ENCODE measurements around the gene CCT6A.
"Not testable (repeated sequence)": the region's sequence is repeated elsewhere in the genome, so short reads cannot be mapped to it uniquely, and the experiment has no call there.

The CCT6A gene, protein sequence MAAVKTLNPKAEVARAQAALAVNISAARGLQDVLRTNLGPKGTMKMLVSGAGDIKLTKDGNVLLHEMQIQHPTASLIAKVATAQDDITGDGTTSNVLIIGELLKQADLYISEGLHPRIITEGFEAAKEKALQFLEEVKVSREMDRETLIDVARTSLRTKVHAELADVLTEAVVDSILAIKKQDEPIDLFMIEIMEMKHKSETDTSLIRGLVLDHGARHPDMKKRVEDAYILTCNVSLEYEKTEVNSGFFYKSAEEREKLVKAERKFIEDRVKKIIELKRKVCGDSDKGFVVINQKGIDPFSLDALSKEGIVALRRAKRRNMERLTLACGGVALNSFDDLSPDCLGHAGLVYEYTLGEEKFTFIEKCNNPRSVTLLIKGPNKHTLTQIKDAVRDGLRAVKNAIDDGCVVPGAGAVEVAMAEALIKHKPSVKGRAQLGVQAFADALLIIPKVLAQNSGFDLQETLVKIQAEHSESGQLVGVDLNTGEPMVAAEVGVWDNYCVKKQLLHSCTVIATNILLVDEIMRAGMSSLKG

DNA sequence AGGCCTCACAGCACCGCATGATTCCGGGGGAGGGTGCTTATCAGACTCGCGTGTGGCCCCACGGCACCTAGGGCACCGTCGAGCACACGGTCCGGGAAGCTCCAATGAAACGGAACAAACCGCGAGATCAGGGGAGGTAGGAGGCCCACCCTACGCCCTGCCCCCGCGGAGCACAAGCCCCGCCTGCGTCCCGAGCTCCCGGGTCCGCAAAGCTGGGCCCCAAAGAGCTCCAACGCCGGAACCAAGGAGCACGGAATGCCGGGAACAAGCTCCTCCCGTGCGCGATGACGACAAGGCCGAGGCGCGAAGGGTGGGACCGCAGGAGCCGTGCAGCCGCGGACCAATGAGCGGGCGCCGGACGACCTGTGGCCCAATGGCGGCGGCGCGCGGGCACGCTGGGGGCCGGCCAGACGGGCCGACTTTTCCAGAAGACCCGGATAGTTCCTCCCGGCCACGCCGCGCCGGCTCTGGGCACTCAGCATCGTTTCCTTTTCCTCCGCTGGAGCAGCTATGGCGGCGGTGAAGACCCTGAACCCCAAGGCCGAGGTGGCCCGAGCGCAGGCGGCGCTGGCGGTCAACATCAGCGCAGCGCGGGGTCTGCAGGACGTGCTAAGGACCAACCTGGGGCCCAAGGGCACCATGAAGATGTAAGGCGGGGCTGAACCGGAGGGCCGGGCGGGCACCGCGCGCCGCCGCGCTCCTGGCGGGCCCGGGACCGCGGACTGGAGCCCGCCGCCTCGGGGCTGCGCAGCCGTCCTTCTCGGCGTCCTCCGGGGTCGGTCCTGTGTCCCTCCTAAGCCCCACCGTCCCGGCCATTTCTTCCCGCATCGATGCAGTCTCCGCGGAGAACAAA is at the start of gene CCT6A, which contains the start of gene PSPH:
Gene CCT6A (plus strand): TSS at position 427 of the 853 bp plus-strand sequence. CDS start 84 bp downstream, at position 511.
Gene PSPH (minus strand): TSS at position 106 of the 853 bp plus-strand sequence. CDS start 30,232 bp downstream, outside the sequence.
- peak; percentile 99 for DNase-seq

DNA sequence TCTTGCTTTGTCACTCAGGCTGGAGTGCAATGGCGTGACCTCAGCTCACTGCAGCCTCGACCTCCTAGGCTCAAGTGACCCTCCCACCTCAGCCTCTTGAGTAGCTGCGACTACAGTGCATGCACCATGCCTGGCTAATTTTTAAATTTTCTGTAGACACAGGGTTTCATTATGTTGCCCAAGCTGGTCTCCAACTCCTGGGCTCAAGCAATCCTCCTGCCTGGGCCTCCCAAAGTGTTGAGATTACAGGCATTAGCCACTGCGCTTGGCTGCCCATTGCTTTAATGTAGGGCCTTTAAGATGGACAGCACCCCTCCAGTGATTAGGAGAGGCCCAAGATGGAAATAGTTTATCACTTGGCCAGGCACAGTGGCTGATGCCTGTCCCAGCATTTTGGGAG is 47.8 kb upstream of the CCT6A start:
- no peak for DNase-seq

DNA sequence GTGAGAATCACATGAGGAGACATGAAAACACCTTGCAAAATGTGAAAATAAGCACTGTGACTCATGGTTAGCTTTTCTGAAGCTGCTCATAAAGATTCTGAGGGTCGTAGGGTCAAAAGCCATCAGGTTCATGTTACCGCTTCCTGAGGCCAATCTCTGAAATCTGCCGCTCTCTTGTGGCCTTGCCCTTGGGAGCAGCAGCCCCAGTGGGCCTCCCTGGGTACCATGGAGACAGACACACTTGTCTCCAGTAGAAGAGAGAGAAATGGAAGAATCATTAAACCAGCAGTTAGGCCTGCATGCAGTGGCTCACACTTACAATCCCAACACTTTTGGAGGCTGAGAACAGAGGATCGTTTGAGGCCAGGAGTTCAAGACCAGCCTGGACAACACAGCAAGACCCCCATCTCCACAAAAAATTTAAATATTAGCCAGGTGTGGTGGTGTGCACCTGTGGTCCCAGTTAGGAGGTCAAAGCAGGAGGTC is 44.4 kb upstream of the CCT6A start:
- DNase-seq: no peak

DNA sequence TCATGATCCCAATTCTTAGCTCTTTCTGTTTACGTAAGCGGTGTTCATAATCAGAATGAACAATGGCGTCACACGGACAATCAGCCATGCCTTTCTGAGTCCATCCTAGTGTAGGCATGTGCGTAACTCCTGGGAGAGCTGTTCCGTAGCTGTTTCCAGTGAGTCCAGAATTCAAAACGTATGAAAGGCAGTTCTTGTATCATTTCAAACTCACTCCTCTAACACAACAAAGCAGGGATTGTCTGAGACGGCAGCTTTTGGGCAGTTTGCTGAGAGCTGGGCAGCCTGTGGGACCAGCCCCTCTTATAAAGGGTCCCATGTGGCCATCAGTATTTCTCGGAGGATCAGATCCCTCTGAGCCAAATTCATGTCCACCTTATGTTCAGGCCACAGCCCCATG is 43.7 kb upstream of the CCT6A start:
- DNase-seq: no peak

DNA sequence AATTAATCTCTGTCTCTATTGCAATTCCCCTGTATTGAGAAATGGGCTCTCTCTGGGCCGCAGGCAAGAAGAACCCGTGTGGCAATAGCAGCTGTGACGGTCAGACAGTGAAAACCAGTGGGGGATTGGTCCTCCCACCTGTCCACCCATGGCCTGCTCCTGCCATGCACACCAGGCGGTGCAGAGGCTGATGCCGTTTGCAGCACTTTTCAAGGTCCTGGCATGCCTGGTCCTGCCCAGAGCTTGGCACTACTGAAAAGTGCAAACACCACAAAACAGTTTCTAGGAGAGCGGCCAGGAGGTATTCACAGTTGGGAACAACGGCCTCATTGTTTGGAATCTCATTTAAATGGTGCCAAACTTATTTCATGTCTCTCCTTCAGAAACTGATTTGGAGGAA is 41.9 kb upstream of the CCT6A start:
- DNase-seq: peak; percentile 27

DNA sequence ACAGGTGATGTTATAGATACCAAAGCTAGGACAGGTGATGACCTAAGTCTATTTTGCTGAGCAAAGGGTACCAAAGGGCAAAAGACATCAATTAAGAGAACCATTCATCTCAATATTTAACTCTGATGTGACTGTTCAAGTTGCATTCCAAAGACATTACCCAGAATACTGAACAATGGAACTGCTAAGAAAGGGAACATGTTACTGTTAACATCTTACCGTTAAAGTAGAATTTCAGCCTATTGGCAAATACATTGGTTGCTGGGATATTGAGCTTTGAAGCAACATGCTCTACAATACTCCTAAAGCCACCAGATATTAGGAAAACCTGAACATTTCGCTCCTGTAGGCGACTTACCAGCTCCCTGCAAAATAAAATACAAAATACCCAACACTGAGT is 34.5 kb upstream of the CCT6A start:
- DNase-seq: not testable (repeated sequence)

DNA sequence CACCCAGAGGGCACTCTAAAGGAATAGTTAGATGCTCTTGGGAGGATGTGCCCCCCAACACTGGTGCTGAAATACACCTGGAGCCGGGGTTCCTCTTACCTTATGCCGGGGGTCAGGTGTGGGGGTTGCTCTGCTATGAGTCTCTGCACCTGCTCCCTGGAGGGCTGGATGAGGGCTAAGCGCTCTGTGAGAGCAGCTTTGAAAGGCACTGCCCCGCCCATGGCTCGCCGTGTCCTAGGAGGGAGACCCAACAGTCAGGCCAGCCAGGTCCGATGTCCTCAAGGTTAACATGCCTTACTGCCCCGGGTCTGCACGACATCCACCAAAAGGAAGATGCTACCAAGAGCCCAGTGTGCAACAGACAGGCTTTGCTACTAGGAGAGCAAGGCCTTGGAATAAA is 32.1 kb upstream of the CCT6A start:
- DNase-seq: no peak

DNA sequence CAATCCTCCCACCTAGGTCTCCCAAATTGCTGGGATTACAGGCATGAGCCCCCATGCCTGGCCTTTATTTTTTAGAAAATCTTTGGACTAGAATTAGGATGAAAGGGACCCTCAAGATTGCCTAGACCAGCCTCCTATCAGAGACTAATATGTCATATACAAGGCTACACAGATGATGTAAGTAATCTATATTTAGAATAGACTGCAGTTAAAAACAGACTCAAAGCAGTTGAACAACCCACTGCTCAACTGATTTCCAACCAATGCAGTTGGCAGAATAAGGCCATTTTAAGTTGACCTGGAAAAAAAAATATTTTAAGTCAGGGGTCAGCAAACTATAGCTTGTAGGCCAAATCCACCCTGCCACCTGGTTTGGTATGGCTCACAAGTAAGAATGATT is 28.1 kb upstream of the CCT6A start:
- DNase-seq: no peak

DNA sequence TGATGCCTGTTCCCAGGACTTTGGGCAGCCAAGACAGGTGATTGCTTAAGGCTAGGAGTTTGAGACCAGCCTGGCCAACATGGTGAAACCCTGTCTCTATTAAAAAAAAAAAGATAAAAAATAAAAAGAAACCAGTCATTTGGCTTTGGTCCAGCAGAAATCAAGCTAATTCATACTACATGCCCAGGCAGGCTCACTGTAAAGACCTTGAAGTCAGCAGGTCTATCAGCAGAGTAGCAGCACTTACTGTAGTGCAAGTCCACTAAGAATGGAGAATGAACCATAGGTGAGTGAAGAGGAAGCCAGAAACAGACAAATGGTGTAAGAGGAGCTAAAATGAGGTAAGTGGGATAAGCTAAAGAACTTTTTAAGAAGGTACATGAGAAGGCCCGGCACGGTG is 25.0 kb upstream of the CCT6A start:
- no peak for DNase-seq

DNA sequence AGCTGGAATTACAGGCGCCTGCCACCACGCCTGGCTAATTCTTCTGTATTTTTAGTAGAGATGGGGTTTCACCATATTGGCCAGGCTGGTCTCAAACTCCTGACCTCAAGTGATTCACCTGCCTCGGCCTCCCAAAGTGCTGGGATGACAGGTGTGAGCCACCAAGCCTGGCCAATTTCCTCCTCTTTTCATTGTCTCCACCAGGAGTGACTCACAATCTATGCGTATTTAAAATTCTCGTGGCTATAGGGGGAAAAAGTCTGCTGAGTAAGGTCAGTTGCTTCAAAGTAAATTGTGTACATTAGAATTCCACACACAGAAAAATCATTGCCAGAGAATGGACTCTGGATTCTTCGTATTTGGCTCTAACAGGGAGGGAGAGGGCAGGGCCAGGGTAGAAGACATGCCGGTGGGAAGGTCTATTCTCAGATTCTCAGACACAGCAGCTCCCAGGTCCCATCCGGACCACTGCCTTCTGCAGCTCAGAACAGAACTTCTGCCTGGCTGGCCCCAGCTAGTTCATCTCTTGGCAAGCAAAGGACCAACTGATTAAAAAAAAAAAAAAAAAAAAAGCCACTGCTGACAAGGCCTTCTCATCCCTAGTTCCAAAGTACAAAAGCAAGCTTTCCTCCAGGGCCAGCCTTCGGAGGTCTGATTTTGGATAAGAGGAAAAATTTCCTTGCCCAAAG is 22.5 kb upstream of the CCT6A start:
- DNase-seq: no peak

DNA sequence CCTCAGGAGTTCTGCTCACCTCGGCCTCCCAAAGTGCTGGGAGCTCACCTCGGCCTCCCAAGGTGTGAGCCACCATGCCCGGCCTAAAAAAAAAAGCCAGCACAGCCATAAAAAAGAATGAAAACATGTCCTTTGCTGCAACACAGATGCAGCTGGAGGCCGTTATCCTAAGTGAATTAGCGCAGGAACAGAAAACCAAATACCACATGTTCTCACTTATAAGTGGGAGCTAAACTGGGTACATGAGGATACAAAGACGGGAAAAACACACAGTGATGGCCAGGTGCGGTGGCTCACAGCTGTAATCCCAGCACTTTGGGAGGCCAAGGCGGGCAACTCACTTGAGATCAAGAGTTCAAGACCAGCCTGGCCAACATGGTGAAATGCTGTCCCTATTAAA is 21.2 kb upstream of the CCT6A start:
- DNase-seq: no peak

DNA sequence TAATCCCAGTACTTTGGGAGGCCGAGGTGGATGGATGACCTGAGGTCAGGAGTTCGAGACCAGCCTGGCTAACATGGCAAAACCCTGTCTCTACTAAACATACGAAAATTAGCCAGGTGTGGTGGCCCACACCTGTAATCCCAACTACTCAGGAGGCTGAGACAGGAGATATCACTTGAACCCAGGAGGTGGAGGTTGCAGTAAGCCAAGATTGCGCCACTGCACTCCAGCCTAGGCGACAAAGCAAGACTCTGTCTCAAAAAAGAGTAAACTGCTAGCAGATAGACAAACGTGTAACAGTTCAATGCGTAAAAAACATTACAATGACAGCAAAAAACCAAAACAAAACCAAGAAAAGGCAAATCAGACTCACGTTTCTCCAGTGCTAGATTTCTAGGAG is 20.0 kb upstream of the CCT6A start:
- DNase-seq: not testable (repeated sequence)

DNA sequence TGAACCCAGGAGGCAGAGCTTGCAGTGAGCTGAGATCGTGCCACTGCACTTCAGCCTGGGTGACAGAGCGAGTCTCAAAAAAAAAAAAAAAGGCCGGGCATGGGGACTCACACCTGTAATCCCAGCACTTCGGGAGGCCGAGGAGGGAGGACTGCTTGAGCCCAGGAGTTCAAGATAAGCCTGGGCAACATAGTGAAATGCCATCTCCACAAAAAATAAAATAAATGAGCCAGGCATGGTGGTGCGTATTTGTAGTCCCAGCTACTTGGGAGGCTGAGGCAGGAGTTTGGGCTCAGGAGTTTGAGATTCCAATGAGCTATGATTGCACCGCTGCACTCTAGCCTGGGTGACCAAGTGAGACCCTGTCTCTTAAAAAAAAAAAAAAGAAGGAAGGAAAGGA is 19.0 kb upstream of the CCT6A start:
- DNase-seq: not testable (repeated sequence)

DNA sequence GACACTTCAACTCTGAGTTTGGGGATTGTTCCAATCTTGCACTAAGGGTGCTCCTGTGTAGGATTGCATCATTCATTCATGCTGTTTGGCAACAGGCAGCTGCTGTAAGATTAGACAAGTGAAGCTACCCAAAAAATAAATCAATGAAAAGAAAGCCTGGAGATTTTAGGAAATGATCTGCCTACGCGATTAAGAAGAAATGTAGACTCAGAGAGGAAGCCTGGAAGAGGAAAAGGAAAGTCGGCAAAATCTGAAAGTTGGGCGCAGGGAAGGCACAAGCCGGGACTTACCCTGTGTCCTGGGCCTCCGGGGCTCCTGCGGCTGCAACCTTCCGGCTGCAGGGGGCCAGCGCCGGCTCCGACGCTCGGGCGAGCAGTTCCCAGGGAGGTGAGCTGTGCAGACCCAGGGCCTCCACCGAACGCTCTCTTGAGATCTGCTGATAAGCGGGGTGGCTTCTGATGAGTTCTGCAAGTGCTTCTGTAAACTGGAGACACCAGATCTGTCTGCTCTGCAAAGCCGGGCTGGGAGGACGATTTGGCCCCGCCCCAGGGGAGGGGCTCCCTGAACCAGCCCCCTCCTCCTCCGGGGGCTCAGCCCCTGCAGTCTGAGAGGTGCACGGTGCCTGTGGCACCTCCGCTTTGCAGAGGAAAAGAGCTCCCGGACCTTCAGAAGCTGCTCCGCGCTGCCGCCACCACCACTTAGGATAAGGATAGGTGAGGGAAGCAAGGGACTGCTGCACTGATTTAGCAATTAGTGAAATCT is 17.7 kb upstream of the CCT6A start:
- peak; percentile 81 for DNase-seq

DNA sequence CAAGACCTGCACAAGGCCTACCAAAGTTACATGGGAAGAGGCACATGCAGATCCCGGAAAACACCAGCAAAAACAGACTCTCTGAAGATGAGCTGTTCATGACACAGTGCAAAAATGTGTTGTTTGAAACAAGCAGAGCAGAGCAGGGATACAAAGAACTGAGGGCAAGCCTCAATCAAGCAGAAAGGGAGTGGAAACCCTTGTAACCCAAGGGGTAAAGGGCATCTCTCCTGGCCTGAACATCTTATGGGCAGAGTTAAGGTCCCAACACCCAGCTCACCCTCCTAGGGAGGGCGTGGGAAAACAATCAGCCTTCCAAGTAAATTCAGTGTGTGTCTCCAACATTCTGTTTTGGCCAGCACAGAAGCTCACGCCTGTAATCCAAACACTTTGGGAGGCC is 10.8 kb upstream of the CCT6A start:
- DNase-seq: no peak

DNA sequence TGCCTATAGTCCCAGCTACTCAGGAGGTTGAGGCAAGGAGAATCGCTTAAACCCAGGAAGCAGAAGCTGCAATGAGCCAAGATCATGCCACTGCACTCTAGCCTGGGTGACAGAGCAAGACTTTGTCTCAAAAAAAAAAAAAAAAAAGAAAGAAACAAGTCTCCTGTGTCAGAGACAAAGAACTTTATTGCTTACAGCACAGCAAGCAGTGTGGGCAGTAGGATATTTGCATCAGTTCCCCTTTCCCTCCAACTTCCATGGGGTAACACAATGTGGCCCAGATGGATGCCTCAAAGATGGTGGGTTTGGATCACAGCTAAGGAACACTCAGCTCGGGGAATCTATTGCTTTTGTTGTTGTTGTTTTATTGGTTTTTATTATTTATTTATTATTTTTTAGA is 5.8 kb upstream of the CCT6A start:
- DNase-seq: not testable (repeated sequence)

DNA sequence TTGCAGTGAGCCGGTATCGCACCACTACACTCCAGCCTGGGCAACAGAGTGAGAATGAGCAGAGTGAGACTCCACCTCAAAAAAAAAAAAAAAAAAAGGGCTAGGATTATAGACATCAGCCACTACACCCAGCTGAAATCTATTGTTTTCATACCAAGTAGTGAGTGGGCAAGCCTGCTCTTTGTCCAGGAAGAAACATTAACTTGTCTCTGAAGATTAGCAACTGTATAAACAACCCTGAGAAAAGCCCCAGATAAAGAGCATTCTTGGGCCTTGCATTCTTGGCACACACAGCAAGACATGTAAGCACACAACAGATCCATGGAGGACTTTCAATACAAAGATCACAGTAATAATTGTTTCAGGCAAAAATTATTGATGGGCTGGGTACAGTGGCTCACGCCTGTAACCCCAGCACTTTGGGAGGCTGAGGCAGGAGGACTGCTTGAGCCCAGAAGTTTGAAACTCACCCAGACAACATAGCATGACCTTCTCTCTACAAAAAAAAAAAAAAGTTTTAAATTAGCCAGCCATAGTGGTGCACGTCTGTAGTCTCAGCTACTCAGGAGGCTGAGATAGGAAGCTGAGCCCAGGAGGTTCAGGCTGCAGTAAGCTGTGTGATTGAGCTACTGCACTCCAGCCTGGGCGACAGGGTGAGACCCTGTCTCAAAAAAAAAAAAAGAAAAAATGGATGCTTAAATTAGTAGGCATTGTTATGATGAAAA is 4.7 kb upstream of the CCT6A start:
- DNase-seq: no peak

DNA sequence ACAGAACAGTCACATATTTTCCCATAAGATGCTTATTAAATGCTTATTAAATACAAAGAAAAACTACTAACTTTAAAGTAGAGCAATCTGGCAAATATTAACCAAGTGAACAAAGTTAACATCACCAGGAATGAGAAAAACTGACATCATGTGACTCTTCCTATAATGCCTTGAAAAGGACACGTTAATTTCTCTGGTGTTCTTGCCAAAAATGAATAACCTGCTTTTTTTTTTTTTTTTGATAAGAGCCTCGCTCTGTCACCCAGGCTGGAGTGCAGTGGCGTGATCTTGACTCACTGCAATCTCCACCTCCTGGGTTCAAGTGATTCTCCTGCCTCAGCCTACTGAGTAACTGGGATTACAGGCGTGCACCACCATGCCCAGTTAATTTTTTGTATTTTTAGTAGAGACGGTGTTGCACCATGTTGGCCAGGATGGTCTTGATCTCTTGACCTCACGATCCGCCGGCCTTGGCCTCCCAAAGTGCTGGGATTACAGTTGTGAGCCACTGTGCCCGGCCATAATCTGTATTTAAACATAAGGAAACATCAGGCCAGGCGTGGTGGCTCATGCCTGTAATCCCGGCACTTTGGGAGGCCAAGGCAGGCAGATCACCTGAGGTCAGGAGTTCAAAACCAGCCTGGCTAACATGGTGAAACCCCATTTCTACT is 4.0 kb upstream of the CCT6A start:
- not testable (repeated sequence) for DNase-seq

DNA sequence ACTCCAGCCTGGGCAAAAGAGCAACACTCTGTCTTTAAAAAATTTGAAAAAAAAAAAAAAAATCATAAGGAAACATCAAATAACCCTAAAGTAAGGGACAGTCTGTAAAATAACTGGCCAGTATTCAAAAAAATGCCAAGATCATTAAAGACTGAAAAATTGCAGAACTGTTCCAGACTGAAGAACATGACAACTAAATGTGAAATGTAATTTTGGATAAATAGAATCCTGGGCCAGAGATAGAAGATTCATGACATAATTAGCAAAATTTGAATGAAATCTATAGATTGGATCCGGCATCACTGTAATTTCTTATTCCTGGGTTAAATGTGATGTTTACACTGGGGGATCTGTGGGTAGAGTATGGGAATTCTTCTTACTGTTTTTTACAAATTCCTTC is 3.3 kb upstream of the CCT6A start:
- no peak for DNase-seq

DNA sequence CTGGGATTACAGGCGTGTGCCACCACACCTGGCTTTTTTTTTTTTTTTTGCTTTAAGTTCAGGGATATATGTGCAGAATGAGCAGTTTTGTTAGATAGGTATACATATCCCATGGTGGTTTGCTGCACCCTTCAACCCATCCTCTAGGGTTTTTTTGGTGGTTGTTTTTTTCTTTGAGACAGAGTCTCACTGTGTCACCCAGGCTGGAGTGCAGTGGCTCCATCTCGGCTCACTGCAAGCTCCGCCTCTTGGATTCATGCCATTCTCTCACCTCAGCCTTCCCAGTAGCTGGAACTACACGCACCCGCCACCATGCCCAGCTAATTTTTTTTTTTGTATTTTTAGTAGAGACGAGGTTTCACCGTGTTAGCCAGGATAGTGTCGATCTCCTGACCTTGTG is 2.8 kb upstream of the CCT6A start:
- DNase-seq: not testable (repeated sequence)

DNA sequence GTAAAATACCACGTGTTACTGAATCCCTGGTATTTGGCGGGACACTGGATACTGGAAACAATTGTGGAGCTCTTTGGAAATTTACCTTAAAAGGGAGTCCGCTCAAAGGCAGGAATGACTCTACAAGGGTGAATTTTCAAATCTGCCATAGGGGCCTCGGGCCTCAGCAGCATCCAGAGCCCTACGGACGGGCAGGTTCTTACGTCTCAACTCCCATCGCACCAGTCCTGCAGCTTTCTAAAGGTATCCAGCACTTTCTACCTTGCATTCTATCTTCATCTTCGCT is 569 bp upstream of the CCT6A start:
- no peak for DNase-seq

Measured in femur (tissue), 1 donor.